ENCODE data around the gene TMEM141.
"Not testable (repeated sequence)": the region's sequence is repeated elsewhere in the genome, so short reads cannot be mapped to it uniquely, and the experiment has no call there.

TMEM141 gene

DNA sequence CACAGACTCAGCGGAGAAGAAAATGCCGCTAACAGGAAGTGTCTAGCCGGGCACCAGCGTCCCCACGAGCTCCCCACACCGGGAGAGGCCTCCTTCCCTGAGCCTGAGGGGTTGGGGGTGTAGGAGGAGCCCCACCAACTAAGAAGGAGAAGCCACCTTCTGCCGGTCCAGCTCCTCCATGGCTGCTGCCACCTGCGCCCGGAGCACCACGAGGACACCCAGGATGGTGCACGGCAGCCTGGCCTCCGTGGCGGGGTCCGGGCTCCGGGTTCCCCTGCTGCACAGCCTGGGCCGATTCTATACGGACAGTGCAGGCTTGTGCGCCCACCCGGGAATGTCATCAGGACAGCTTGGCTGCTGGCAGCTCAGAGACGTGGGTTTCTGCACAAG, 33.4 kb upstream of the TMEM141 start:
- Histone ChIP-seq H3K9me3 (ENCODE audit: control insufficient read depth, low read length) (no peaks in the 10 kb centered on the region), H3K4me1 (ENCODE audit: control insufficient read depth, insufficient read depth, low read length) (no peaks in the 10 kb centered on the region), H3K27me3 (ENCODE audit: control insufficient read depth, insufficient read depth, low read length) (no peaks in the 10 kb centered on the region), H3K36me3 (ENCODE audit: control insufficient read depth, insufficient read depth, low read length) (no peaks in the 10 kb centered on the region), H3K4me3 (ENCODE audit: low read length) (no peak overlapping the region), H3K9ac (ENCODE audit: low read length) (no peak overlapping the region)

- Histone ChIP-seq H3K4me3 (ENCODE audit: low read length) (no peak overlapping the region), H3K4me1 (ENCODE audit: control insufficient read depth, insufficient read depth, low read length) (no peaks in the 10 kb centered on the region), H3K27me3 (ENCODE audit: control insufficient read depth, insufficient read depth, low read length) (peaks cover 8% of the 10 kb centered on the region), H3K9me3 (ENCODE audit: control insufficient read depth, low read length) (no peaks in the 10 kb centered on the region), H3K9ac (ENCODE audit: low read length) (no peak overlapping the region), H3K36me3 (ENCODE audit: control insufficient read depth, insufficient read depth, low read length) (no peaks in the 10 kb centered on the region)
These were observed 32.1 kb upstream of the TMEM141 start for GRCh38 chr9:136759001-136759400.

- Histone ChIP-seq H3K4me3 (ENCODE audit: low read length) (no peak overlapping the region), H3K4me1 (ENCODE audit: control insufficient read depth, insufficient read depth, low read length) (no peaks in the 10 kb centered on the region), H3K9me3 (ENCODE audit: control insufficient read depth, low read length) (no peaks in the 10 kb centered on the region), H3K9ac (ENCODE audit: low read length) (no peak overlapping the region), H3K27me3 (ENCODE audit: control insufficient read depth, insufficient read depth, low read length) (peaks cover 14% of the 10 kb centered on the region), H3K36me3 (ENCODE audit: control insufficient read depth, insufficient read depth, low read length) (no peaks in the 10 kb centered on the region)
These were observed 31.5 kb upstream of the TMEM141 start for GRCh38 chr9:136759436-136760325.

DNA sequence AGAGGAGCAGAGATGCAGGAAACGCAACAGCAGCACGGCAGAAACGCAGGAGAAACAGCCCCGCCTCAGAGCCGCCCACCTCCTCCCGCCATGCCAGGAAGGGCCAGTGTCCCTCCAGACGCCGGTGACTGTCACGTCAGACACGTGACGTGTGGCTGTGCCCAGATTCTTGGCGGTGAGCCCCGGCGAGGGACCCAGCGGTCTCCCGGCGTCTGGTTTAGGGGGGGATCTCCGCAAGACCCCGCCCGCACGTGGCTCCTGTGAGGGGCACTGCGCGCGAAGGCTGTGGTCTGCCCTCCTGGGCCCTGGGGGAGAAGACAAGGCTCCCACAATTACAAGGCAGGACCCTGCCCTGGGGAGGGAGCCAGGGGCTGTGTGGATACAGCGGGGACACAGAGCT, 30.7 kb upstream of the TMEM141 start:
- Histone ChIP-seq H3K27me3 (ENCODE audit: control insufficient read depth, insufficient read depth, low read length) (peaks cover 17% of the 10 kb centered on the region), H3K9me3 (ENCODE audit: control insufficient read depth, low read length) (no peaks in the 10 kb centered on the region), H3K4me1 (ENCODE audit: control insufficient read depth, insufficient read depth, low read length) (no peaks in the 10 kb centered on the region), H3K9ac (ENCODE audit: low read length) (no peak overlapping the region), H3K36me3 (ENCODE audit: control insufficient read depth, insufficient read depth, low read length) (no peaks in the 10 kb centered on the region), H3K4me3 (ENCODE audit: low read length) (no peak overlapping the region)

- H3K9ac ChIP-seq (ENCODE audit: low read length); H3K36me3 ChIP-seq (ENCODE audit: control insufficient read depth, insufficient read depth, low read length); H3K9me3 ChIP-seq (ENCODE audit: control insufficient read depth, low read length); H3K4me3 ChIP-seq (ENCODE audit: low read length); H3K4me1 ChIP-seq (ENCODE audit: control insufficient read depth, insufficient read depth, low read length): not testable (repeated sequence)
- H3K27me3 ChIP-seq (ENCODE audit: control insufficient read depth, insufficient read depth, low read length), result peaks cover 17% of the 10 kb centered on the region
These were observed 30.2 kb upstream of the TMEM141 start for GRCh38 chr9:136760834-136761544.

GRCh38 chr9:136761545-136761981, 29.6 kb upstream of the TMEM141 start:
- Histone ChIP-seq H3K4me1 (ENCODE audit: control insufficient read depth, insufficient read depth, low read length) (no peaks in the 10 kb centered on the region), H3K9ac (ENCODE audit: low read length) (no peak overlapping the region), H3K27me3 (ENCODE audit: control insufficient read depth, insufficient read depth, low read length) (peaks cover 17% of the 10 kb centered on the region), H3K4me3 (ENCODE audit: low read length) (no peak overlapping the region), H3K36me3 (ENCODE audit: control insufficient read depth, insufficient read depth, low read length) (no peaks in the 10 kb centered on the region), H3K9me3 (ENCODE audit: control insufficient read depth, low read length) (no peaks in the 10 kb centered on the region)

- H3K4me3 ChIP-seq (ENCODE audit: low read length), result no peak overlapping the region
- H3K36me3 ChIP-seq (ENCODE audit: control insufficient read depth, insufficient read depth, low read length), result no peaks in the 10 kb centered on the region
- H3K9ac ChIP-seq (ENCODE audit: low read length), result no peak overlapping the region
- peaks cover 17% of the 10 kb centered on the region for H3K27me3 ChIP-seq (ENCODE audit: control insufficient read depth, insufficient read depth, low read length)
- no peaks in the 10 kb centered on the region for H3K9me3 ChIP-seq (ENCODE audit: control insufficient read depth, low read length)
- H3K4me1 ChIP-seq (ENCODE audit: control insufficient read depth, insufficient read depth, low read length), result no peaks in the 10 kb centered on the region
These were observed 28.9 kb upstream of the TMEM141 start for GRCh38 chr9:136762221-136762691.

DNA sequence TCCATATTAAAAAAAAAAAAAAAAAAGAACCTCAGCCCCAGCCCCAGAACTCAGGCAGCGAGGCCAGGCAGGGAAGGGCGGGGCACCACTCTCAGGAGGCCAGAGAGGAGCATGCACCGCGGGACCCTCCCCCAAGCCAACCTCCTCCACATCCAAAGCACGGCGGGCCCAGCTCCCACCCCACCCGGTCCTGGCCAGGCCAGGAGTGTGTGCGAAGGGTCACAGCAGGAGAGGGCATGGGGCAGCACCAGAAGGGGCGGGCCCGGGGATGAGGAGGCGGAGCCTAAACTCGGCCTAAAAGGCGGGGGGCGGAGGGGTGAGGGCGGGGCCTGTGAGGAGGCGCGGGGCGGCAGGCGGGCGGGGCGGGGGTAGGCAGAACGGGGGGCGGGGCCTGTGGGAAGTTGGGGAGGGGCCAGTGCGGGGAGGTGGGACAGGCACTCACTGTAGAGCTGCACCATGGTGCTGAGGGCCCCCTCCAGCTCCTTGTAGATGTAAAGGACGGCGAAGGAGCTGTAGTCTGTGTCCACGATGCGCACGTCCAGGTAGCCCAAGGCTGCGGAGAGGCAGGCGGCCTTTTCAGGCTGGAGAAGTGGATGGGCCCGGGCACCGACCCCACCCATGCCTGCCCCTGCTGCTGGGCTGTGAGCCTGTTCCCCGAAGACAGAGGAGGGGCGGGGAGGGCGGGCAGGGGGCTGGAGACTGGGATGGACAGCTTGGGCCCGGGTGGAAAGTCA, 28.1 kb upstream of the TMEM141 start:
- H3K36me3 ChIP-seq (ENCODE audit: control insufficient read depth, insufficient read depth, low read length), result no peaks in the 10 kb centered on the region
- H3K4me1 ChIP-seq (ENCODE audit: control insufficient read depth, insufficient read depth, low read length), result no peaks in the 10 kb centered on the region
- H3K4me3 ChIP-seq (ENCODE audit: low read length), result no peak overlapping the region
- no peaks in the 10 kb centered on the region for H3K9me3 ChIP-seq (ENCODE audit: control insufficient read depth, low read length)
- H3K27me3 ChIP-seq (ENCODE audit: control insufficient read depth, insufficient read depth, low read length), result peaks cover 23% of the 10 kb centered on the region
- no peak overlapping the region for H3K9ac ChIP-seq (ENCODE audit: low read length)

DNA sequence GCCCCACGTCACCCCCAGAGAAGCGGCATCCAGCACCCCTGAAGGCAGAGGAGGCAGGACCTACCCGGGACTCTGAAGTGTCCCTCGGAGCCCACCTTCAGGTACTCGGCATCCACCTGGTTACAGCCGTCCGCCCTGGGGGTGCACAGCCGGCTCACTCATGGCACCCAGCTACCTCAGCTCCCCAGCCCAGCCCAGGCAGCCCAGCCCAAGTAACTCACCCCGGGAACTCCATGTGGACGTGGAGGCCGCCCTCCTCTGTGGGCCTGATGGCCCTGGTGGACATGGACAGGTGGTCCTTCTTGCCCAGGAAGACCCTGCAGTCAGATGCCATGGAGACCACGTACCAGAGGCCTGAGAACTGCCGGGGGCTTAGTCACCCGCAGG, 27.5 kb upstream of the TMEM141 start:
- H3K4me1 ChIP-seq (ENCODE audit: control insufficient read depth, insufficient read depth, low read length), result no peaks in the 10 kb centered on the region
- H3K36me3 ChIP-seq (ENCODE audit: control insufficient read depth, insufficient read depth, low read length), result no peaks in the 10 kb centered on the region

DNA sequence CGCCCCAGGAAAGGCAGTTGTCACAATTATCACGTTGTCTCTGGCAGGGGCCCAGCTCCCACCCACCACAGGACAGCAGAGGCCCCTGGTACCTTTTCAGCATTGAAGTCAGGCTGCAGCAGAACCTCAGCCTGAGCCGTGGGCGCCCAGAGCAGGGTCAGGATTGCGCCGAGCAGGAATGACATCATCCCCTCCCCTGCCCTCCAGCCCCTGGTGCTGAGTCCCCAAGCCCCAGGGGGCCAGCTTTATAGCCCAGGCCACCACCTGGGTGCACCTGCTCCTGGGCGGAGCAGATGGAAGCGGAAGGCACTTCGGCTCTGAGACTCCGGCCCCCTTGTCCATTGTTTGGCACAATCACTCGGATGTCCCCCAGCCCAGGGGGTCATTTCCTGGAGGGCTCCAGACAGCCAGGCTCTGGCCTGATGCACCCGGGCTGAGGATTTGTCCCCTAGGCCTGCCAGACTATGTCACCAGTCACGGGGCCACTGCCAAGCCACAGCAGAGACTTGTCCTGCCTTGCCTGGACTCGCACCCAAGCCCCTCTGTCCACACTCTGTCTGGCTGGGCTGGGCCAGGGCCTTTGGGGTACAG, 26.7 kb upstream of the TMEM141 start, which contains the start of gene LCN15:
Gene LCN15, minus strand, starts transcription at position 218 of the 591 bp plus-strand sequence. Its CDS starts 30 bp downstream, at position 188.
- Histone ChIP-seq H3K36me3 (ENCODE audit: control insufficient read depth, insufficient read depth, low read length) (no peaks in the 10 kb centered on the region), H3K4me1 (ENCODE audit: control insufficient read depth, insufficient read depth, low read length) (no peaks in the 10 kb centered on the region), H3K27me3 (ENCODE audit: control insufficient read depth, insufficient read depth, low read length) (peaks cover 23% of the 10 kb centered on the region), H3K4me3 (ENCODE audit: low read length) (no peak within 1 kb of the TSS), H3K9ac (ENCODE audit: low read length) (no peak within 1 kb of the TSS), H3K9me3 (ENCODE audit: control insufficient read depth, low read length) (no peaks in the 10 kb centered on the region)

More for the DNA sequence above, 27.5 kb upstream of the TMEM141 start:
- no peaks in the 10 kb centered on the region for H3K9me3 ChIP-seq (ENCODE audit: control insufficient read depth, low read length)
- no peak overlapping the region for H3K9ac ChIP-seq (ENCODE audit: low read length)
- no peak overlapping the region for H3K4me3 ChIP-seq (ENCODE audit: low read length)
- peaks cover 23% of the 10 kb centered on the region for H3K27me3 ChIP-seq (ENCODE audit: control insufficient read depth, insufficient read depth, low read length)

- Histone ChIP-seq H3K4me1 (ENCODE audit: control insufficient read depth, insufficient read depth, low read length) (peaks cover 3% of the 10 kb centered on the region), H3K36me3 (ENCODE audit: control insufficient read depth, insufficient read depth, low read length) (no peaks in the 10 kb centered on the region), H3K4me3 (ENCODE audit: low read length) (no peak overlapping the region), H3K9ac (ENCODE audit: low read length) (no peak overlapping the region), H3K9me3 (ENCODE audit: control insufficient read depth, low read length) (no peaks in the 10 kb centered on the region), H3K27me3 (ENCODE audit: control insufficient read depth, insufficient read depth, low read length) (peaks cover 23% of the 10 kb centered on the region)
These were observed 26.1 kb upstream of the TMEM141 start for GRCh38 chr9:136765041-136765440.

Measured in mucosa of stomach (tissue), 1 donor.